NCI-H446 treated with DMSO at 0.1 percent for 48 hours (cell line): Measurements from ENCODE around the gene WDTC1.

Experiments
- DNase-seq: peaks from one replicate; lab custom pipeline; 2025; lab: John Stamatoyannopoulos, UW

Gene WDTC1

DNA sequence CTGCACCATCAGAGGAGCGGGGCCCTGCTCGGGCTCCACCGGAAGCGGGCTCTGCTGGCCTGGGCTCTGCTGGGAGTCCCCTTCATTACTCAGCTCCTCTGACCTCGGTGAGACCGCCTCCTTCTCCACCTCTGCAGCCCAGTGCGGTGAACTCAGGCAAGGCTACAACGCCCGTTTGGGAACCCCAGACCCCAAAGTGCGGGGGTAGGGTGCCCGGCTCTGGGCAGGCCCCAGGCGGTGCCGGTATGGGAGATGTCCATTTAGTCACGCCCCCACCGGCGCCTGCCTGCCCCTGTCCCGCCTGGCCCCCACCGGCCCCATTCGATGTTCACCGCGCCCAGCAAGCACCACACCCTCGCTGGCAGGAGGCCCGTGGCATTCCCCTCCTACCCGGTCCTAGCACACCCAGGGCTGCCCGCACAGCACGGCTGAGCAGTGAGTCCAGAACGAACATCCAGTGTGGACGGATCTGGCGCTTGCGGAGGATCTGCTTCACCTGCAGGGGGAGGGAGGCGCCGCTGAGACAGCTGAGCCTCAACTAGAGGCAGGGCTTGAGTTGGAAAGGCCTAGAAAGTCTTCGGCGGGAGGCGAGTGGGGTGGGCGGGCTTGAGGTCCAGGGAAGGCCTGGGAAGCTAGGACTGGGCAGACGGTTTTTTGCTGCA, 122.3 kb downstream of the WDTC1 start:
- no peak for DNase-seq

DNA sequence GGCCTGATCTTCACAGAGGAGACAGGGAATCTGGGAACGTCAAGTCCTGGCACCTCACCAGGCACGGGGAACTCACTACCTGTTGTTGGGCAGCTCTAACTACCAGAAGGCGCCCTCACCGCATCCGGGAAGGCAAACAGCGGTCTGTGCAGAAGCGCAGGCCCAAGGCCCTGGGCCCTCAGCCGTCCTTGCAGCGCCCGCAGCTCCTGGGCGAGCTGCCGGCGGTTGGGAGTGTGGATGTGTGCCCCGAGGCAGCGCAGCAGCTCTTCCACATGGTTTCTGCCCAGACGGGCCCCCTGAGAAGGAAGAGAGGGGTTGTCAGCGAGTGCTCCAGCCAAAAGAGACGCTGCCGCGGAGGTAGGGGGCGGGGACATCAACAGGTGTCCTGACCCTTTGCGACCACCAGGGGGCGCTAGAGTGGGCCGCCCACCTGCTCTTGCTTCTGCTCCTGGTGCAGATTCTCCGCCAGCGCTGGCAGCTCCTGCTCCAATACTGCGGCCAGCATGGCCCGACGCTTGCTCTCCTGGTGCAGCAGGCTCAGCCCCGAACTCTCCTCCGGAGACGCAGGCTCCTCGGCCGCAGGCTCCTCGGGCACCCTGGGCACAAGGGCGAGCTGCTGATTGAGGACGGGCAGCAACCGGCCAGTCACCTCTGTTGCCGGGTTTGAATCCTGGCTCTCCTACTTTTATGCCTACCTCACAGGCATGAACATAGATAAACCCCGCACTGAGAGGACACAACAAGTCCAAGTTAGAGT, 123.0 kb downstream of the WDTC1 start:
- no peak for DNase-seq
